NCI-H146 treated with DMSO at 0.1 percent for 48 hours (cell line): ENCODE measurements around the gene TEX54.

Experiments
- DNase-seq: peaks from one replicate; lab custom pipeline; 2025; ENCODE audit not compliant: unreplicated experiment; lab: John Stamatoyannopoulos, UW

Gene TEX54

DNA sequence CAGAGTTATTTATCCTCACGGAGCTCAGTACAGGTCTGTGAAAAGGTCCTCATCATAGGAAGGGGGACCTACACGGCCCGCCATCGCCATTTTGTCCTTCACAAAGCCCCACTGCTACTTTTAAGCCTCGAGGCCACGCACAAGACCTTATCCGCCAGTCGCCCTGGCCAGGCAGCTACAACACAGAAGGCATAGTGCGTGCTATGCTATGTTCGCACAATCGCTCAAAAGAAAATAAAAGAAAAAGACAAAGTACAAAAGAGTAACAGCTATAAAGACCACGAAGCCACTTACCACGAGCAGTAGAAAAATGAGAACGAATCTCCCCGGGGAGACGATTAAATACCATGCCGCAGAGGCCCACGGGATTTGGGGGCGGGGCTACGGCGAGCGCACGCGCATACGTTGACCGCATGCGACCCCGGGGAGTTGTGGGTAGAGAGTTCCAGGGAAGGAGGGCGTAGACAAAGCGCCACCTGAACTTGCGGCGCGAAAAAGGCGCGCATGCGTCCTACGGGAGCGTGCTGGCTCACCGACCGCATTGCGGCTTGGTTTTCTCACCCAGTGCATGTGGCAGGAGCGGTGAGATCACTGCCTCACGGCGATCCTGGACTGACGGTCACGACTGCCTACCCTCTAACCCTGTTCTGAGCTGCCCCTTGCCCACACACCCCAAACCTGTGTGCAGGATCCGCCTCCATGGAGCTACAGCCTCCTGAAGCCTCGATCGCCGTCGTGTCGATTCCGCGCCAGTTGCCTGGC is 23.1 kb upstream of the TEX54 start:
- DNase-seq: peak; percentile 94

GRCh38 chr11:62854825-62855570 is 22.4 kb upstream of the TEX54 start:
- DNase-seq: no peak

- no peak for DNase-seq
These were observed 21.6 kb upstream of the TEX54 start for GRCh38 chr11:62854013-62854824.

GRCh38 chr11:62853279-62853965 is 20.8 kb upstream of the TEX54 start:
- DNase-seq: no peak

DNA sequence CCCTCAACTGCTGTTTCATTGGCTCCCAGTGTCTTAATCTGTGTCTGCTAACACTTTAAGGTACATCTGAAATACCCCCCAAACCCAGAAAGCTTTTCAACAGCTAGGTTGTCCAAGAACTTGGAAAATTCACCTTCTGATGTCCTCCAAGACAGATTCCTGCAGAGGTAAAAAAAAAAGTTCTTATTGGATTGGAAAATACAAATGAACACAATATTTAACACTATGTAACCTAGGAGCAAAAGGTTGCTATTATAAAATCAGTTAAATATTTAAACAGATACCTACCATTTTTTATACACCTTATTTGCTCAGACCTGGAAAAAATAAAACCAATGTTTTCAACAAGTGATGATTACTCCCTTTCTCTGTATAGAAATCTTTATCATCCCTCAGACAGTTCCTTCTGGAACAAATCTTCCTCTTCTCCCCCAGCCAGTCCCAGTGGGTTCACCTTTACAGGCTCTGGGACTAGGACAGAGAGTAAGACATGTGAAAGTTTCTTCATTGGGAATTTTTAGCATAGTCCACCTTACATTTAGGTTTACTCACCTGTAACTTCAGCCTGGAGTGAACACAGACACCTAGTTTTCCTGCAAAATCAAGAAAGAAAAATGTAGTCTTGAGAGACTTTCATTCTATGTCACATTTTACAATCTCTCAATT is 20.0 kb upstream of the TEX54 start:
- no peak for DNase-seq

DNA sequence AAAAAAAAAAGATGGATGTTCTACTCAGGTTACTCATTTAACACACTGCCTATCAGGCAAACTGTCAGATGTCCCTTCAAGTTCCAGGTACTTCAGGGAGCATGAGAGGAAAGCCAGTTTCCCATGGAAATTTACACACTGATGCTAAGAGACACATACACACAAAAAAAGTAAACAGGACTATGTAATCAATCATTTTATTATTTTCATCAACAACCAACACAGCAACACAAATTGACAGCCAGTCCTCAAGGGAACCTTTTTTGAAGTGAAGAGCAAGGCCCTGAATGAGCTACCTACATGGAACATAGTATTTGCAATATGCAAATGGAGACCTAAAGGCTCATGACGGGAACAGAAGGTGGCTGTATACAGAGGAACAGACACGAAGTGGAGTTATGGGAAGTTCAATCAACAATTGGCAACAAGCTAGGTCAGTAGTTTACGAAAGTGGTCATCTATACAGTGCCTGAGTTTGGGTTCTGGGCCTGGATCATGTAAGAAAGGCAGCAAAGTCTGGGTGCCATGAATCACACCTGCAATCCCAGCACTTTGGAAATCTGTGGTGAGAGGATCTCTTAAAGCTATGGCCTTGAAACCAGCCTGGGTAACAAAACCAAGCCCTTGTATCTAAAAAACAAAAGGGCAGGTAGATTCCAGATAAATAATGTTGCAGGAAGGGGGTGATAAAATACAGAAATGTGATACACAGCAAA is 19.3 kb upstream of the TEX54 start:
- no peak for DNase-seq

DNA sequence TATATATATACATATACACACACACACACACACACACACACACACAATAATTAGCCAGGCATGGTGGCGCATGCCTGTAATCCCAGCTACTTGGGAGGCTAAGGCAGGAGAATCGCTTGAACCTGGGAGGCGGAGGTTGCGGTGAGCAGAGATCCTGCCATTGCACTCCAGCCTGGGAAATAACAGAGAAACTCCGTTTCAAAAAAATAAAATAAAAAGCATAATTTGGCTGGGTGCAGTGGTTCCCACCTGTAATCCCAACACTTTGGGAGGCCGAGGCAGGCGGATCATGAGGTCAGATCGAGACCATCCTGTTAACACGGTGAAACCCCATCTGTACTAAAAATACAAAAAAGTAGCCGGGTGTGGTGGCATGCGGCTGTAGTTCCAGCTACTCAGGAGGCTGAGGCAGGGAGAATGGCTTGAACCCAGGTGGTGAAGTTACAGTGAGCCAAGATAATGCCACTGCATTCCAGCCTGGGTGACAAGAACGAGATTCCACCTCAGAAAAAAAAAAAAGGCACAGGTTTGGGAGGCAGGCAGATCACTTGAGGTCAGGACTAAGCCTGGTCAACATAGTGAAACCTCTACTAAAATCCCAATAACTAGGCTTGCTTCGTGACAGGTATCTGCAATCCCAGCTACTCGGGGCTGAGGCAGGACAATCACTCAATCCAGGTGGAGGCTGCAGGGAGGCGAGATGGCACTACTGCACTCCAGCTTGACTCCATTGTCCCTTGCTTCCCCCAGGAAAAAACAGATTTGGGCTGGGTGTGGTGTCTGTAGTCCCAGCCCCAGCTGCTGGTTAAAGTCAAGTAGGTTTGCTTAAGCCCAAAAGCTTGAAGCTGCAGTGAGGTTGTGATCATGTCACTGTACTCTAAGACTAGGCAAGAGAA is 18.5 kb upstream of the TEX54 start:
- no peak for DNase-seq

DNA sequence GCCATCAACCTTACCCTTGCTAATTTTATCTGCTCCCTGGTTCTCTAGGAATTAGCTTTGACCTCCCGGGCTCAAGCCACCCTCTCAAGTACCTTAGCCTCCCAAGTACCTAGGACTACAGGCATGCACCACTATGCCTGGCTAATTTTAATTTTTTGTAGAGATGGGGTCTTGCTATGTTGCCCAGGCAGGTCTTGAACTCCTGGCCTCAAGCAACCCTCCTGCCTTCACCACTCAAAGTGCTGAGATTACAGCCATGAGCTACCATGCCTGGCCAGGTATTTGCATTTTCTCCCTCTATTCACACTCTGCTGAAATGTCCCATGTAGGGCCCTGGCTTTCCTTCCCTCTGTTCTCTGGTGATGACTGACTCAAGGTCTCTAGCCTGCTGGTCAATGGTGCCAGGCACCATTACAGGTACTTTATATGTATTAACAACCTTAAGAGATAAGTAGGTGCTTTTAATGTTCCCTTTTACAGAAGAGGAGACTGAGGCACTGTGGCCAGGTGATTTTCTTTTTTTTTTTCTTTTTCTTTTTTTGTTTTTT is 15.2 kb upstream of the TEX54 start:
- no peak for DNase-seq

GRCh38 chr11:62846177-62846576 is 13.5 kb upstream of the TEX54 start:
- no peak for DNase-seq

DNA sequence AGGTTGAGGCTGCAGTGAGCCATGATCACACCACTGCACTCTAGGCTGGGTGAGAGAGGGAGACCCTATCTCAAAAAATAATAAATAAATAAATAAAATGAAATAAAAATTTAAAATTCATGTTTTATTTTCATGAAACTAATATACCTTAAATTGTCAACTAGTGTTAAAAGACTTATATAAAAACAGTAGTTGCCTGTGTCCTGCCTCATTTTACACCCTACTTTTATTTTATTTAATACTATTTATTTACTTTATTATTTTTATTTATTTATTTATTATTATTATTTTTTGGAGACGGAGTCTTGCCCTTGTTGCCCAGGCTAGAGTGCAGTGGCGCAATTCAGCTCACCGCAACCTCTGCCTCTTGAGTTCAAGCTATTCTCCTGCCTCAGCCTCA is 11.5 kb upstream of the TEX54 start:
- no peak for DNase-seq

- DNase-seq: no peak
These were observed 10.8 kb upstream of the TEX54 start for GRCh38 chr11:62843466-62843865.

DNA sequence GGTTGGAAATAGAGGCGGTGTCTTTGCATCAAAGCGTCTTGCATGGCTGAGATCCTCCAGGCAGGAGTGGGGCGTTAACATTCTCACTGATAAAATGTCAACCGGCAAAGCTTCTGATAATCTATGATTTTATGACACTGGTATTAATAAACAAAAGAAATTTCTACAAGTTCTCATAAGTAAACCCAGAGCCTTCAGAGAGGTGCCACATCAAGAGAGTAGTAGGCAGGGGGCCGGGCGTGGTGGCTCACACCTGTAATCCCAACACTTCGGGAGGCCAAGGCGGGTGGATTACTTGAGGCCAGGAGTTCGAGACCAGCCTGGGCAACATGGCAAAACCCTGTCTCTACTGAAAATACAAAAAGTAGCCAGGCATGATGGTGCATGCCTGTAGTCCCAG is 10.2 kb upstream of the TEX54 start:
- peak; percentile 69 for DNase-seq

GRCh38 chr11:62842171-62842741 is 9.6 kb upstream of the TEX54 start:
- DNase-seq: peak; percentile 69

DNA sequence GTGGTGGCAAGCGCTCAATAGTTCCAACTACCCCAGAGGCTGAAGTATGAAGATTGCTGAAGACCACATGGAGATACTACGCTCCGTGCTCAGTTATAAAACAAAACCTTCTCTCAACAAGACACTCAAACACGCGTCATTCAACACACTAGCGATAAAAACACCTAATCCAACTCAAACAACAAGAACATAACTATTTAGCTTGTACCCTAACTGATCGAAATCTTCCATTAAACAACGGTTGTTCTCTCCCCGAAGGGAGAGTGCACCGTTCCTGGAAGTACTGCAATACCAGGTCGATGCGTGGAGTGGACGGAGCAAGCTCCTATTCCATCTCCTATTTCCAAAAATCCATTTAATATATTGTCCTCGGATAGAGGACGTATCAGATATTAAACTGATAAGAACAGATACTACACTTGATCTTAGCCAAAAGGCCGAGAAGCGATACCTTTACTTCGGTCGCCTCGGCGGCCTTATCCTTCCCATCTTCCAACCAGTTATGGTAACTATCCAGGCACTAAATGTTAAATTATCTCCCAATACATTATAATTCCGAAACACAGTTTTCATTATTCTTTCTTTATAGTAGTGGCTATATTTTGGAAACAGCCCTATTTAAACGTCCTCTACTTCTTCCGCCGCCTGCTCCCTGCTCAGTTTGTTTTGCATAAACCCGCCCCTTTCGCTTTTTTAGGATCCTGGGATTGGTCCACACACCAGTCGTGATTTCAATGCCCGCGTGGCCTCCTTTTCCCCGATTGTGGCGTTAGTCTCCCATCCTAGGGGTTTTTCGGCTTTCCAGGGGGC is 8.9 kb upstream of the TEX54 start:
- peak; percentile 99 for DNase-seq

GRCh38 chr11:62840721-62841360 is 8.2 kb upstream of the TEX54 start:
- peak; percentile 62 for DNase-seq

DNA sequence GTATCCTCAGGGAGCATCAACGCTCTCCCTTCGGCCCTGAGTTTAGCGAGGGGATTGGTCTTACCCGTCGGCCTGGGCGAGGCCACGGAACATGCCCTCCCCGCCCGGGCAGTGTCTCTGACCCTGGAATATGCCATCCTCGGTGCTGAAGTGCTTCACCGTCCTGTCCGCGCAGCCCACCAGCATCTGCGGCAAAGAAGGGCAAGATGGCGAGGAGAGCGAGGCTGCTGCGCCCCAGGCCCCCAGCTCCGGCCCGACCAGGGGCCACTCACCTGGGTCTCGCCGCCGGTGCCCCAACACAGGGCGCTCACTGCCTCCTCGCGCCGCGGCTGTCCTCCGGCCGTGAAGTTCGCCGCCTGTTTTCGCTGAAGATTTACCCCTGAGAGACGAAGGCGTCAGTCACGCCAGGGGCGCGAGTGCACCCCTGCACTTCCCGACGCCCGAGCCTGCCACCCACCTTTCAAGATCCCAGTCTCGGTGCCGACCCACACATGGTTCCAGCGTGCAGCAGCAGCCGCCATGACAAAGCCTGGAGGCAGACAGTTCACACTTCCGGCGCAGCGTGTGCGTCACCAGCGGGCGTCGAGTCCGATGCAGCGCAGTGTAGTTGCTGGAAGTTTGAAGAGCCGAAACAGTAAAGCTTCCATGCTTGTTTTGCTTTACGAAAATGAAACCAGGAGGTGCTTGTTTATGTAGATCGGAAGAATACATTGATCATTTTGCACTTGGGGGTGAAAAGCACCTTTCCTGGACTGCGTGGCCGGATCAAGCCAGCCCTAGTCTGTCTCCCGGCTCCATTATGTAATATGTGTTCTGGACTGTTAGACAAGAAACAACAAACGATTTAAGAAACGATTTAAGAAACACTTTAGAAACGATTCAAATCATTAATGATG is 6.7 kb upstream of the TEX54 start, which contains the start of gene WDR74:
TSS of gene WDR74 (minus strand) at position 541 of the 896 bp plus-strand sequence. CDS start at position 521, 20 bp downstream.
- peak; percentile 64 for DNase-seq
